Stimulated activated CD8-positive, alpha-beta memory T cell treated with anti-CD3 and anti-CD28 coated beads, Interleukin-15, amount 100 ng/mL, for 4 hours (primary cell): ENCODE data around the gene CD300LB.

Experiments
- DNase-seq, 2 donors: peaks; one replicate each; pipeline ENCODE4 v3.0.0-alpha.2; 2020; ENCODE audit warnings: low read depth in 2 of 2

Gene CD300LB

GRCh38 chr17:74549343-74549742 is 18.1 kb upstream of the CD300LB start:
- no peak for DNase-seq

GRCh38 chr17:74547736-74548135 is 16.5 kb upstream of the CD300LB start:
- DNase-seq = no peak

- DNase-seq = no peak
These were observed 16.0 kb upstream of the CD300LB start for GRCh38 chr17:74547264-74547663.

GRCh38 chr17:74546586-74546985 is 15.3 kb upstream of the CD300LB start:
- DNase-seq = no peak

GRCh38 chr17:74545843-74546230 is 14.6 kb upstream of the CD300LB start, which contains the start of gene CD300C:
Gene CD300C (minus strand): TSS chr17:74546115. CDS start chr17:74545782, 333 bp downstream.
- DNase-seq = no peak

- DNase-seq = no peak
These were observed 13.9 kb upstream of the CD300LB start for GRCh38 chr17:74544991-74545842.

GRCh38 chr17:74543891-74544760 is 12.9 kb upstream of the CD300LB start:
- DNase-seq = no peak

GRCh38 chr17:74543406-74543805 is 12.1 kb upstream of the CD300LB start:
- no peak for DNase-seq

- no peak for DNase-seq
These were observed 11.6 kb upstream of the CD300LB start for GRCh38 chr17:74542727-74543383.

- no peak for DNase-seq
These were observed 10.9 kb upstream of the CD300LB start for GRCh38 chr17:74542166-74542565.

- DNase-seq = no peak
These were observed 10.2 kb upstream of the CD300LB start for GRCh38 chr17:74541176-74542111.

GRCh38 chr17:74539281-74539820 is 8.1 kb upstream of the CD300LB start:
- DNase-seq = no peak

GRCh38 chr17:74536890-74537289 is 5.6 kb upstream of the CD300LB start:
- no peak for DNase-seq

- DNase-seq = no peak
These were observed 840 bp upstream of the CD300LB start for GRCh38 chr17:74532115-74532514.

GRCh38 chr17:74530831-74531150 is 484 bp downstream of the CD300LB start:
- DNase-seq = no peak

- DNase-seq = no peak
These were observed 2.0 kb downstream of the CD300LB start for GRCh38 chr17:74529243-74529642.

GRCh38 chr17:74528491-74529199 is 2.6 kb downstream of the CD300LB start:
- DNase-seq = no peak

- no peak for DNase-seq
These were observed 3.5 kb downstream of the CD300LB start for GRCh38 chr17:74527756-74528155.

GRCh38 chr17:74527081-74527480 is 4.2 kb downstream of the CD300LB start:
- DNase-seq = no peak

GRCh38 chr17:74526681-74527080 is 4.6 kb downstream of the CD300LB start:
- DNase-seq = no peak
